Measurements from ENCODE around the gene KIF26B.

DNA sequence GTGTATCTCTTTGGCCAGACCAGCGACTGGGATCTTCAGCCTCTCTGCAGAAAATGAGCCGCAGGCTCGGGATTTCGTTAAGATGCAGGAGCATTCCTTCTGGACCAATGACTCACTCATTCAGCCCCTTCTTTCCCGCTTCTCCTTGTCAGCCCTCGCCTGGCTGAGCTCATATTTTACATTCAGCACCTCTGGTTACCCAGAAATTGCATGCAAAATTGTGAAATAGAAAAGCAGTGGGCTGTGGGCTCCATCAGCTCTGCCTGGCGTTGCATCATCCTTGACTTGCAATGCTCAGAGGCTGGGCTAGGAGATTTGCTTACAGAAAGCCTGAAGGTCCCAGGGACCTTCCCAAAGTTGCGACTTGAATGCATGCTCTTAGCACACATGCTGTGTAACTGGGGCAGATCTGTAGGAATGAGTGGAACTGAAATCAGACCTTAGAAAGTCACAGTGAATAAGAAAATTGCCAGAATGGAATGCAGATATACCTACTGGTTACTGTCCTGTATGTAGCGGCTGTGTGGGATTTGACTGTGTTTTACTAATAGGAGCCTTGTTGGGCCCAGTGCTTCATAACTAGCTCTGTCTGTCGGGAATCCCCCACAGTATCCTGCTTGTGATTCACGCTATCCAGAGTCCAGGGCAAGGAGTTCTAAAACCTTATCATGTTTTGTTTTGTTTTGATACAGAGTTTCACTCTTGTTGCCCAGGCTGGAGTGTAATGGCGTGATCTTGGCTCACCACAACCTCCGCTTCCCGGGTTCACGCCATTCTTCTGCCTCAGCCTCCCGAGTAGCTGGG lies 444.8 kb downstream of the KIF26B start:
- TF ChIP-seq JUND (IDR thresholded peaks at IDR 0.05; ENCODE audit: low read depth, low read length) (no peak), SIN3A (IDR thresholded peaks at IDR 0.05; ENCODE audit: low read depth, low read length) (no peak), POLR2AphosphoS5 (IDR thresholded peaks at IDR 0.05; ENCODE audit: low read length) (no peak)
